SU-DHL-6 (cell line): ENCODE results near the gene VIPR2.

ENCODE experiments used
- EZH2phosphoT487 ChIP-seq: fragments of 200-600 bp; sonication (generic), shearing (Covaris generic); conservative IDR thresholded peaks from 2 replicates; pipeline ENCODE4 v1.6.1; 2018; ENCODE audit warnings: mild to moderate bottlenecking, antibody characterized with exemption, low read length, moderate library complexity, mixed read lengths
- TF ChIP-seq, protein P1 (sequence below): fragments of 200-600 bp; sonication (generic); IDR thresholded peaks from one replicate; pipeline ENCODE4 v1.5.1; 2017; ENCODE audit warnings: antibody characterized with exemption, mild to moderate bottlenecking, low read length, moderate library complexity; ENCODE audit not compliant: insufficient read depth, poor library complexity, severe bottlenecking

DNA sequence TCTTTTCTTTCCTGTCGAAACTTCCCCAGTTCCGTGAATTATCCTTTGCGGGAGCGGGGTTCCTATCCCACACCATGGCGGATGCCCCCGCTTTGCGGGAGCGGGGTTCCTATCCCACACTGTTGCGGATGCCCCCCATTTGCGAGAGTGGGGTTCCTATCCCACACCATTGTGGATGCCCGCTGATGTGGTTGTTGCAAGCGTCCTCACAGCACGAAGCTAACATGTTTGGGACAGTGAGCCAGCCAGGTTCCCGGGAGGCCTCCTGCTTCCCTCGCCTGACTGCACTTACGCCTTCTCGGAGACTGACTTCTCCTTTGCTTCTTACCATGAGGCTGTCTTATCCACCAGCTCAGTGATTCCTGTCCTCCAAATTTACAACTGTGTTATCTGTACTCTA is 134.7 kb downstream of the VIPR2 start:
- TF ChIP-seq, protein P1, sequence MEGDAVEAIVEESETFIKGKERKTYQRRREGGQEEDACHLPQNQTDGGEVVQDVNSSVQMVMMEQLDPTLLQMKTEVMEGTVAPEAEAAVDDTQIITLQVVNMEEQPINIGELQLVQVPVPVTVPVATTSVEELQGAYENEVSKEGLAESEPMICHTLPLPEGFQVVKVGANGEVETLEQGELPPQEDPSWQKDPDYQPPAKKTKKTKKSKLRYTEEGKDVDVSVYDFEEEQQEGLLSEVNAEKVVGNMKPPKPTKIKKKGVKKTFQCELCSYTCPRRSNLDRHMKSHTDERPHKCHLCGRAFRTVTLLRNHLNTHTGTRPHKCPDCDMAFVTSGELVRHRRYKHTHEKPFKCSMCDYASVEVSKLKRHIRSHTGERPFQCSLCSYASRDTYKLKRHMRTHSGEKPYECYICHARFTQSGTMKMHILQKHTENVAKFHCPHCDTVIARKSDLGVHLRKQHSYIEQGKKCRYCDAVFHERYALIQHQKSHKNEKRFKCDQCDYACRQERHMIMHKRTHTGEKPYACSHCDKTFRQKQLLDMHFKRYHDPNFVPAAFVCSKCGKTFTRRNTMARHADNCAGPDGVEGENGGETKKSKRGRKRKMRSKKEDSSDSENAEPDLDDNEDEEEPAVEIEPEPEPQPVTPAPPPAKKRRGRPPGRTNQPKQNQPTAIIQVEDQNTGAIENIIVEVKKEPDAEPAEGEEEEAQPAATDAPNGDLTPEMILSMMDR = no peak
- no peak for TF ChIP-seq EZH2phosphoT487
